ENCODE results near the gene PTPRJ. TPM values are rescaled to one million over a fixed set of nuclear protein-coding genes. Genes with fewer than 3 reads are reported as not detected.

The PTPRJ gene
- total and polyA plus RNA-seq, 2 of the 4 experiments (the other 2 are of a cell fraction) = 5.6 to 14.9 TPM

GRCh38 chr11:48066881-48067800 is 86.8 kb downstream of the PTPRJ start (continued):
- TF ChIP-seq ELK1 (IDR thresholded peaks at IDR 0.05; ENCODE audit: borderline replicate concordance, low read depth, low read length) (no peak), RFX5 (IDR thresholded peaks at IDR 0.05; ENCODE audit: low read depth, low read length) (no peak)
